K562 (cell line): Measurements from ENCODE around the gene SETDB1.

Experiments
- CREB1 ChIP-seq, 2 experiments: sonication (generic) in 1 of 2; formaldehyde crosslinking in 1 of 2; IDR thresholded peaks; 2 replicates each; pipeline versions ENCODE4 v1.6.1 to v1.8.0; 2012 to 2022; ENCODE audit warnings: inconsistent platforms in 1 of 2, mild to moderate bottlenecking in 1 of 2, missing genetic modification reagents in 1 of 2, moderate library complexity in 1 of 2
- EZH2 ChIP-seq: IDR thresholded peaks from 2 replicates; pipeline ENCODE4 v1.6.1; 2012; ENCODE audit warnings: low read depth, mild to moderate bottlenecking, inconsistent platforms, low read length, borderline replicate concordance
- GATA2 ChIP-seq: sonication (generic); formaldehyde crosslinking; IDR thresholded peaks from 2 replicates; pipeline ENCODE4 v1.4.0; 2020; ENCODE audit warnings: mild to moderate bottlenecking, missing genetic modification reagents
- KDM5B ChIP-seq: fragments of 200-600 bp; sonication (generic); IDR thresholded peaks from 2 replicates; pipeline ENCODE4 v1.6.1; 2012; ENCODE audit warnings: low read depth, mild to moderate bottlenecking, moderate library complexity, low read length, control low read depth, inconsistent platforms; ENCODE audit not compliant: insufficient replicate concordance
- RBM39 ChIP-seq: fragments of 200-400 bp; formaldehyde crosslinking; optimal IDR thresholded peaks from 2 replicates; pipeline ENCODE3; 2018; ENCODE audit warnings: low read depth, low read length
- TBP ChIP-seq: optimal IDR thresholded peaks from 2 replicates; pipeline ENCODE3; 2011; ENCODE audit warnings: low read depth, low read length, improper control_type of control experiment
- ZC3H4 ChIP-seq: sonication (generic); formaldehyde crosslinking; IDR thresholded peaks from 2 replicates; pipeline ENCODE4 v1.9.0; 2021; ENCODE audit warnings: missing genetic modification reagents, borderline replicate concordance
- ZNF253 ChIP-seq: fragments of 250-450 bp; sonication (Bioruptor Pico); conservative IDR thresholded peaks from 2 replicates; pipeline ENCODE4 v1.6.1; 2021; ENCODE audit warnings: mild to moderate bottlenecking
- TF ChIP-seq, protein P1 (sequence below), 2 experiments: IDR thresholded peaks; 2 replicates each; pipeline ENCODE4 v1.6.1; 2011; ENCODE audit warnings: borderline replicate concordance in 1 of 2, control low read depth in 1 of 2, low read depth in 1 of 2, low read length in 1 of 2, mild to moderate bottlenecking in 1 of 2, mixed read lengths in 1 of 2, moderate library complexity in 1 of 2; ENCODE audit not compliant: insufficient read depth in 1 of 2, insufficient read length in 1 of 2, poor library complexity in 1 of 2, severe bottlenecking in 1 of 2; ENCODE audit errors: extremely low read depth in 1 of 2
- TF ChIP-seq, protein P2 (sequence below), 3 experiments: IDR thresholded peaks in 2 of 3; conservative IDR thresholded peaks in 1 of 3; 2 replicates each; pipeline ENCODE4 v1.5.1; 2011 to 2012; ENCODE audit warnings: low read length in 3 of 3, mild to moderate bottlenecking in 3 of 3, control low read depth in 2 of 3, improper control_type of control experiment in 1 of 3, inconsistent platforms in 1 of 3, low read depth in 1 of 3, mixed read lengths in 1 of 3, moderate library complexity in 1 of 3; ENCODE audit not compliant: insufficient read depth in 2 of 3
- TF ChIP-seq, protein P3 (sequence below), 2 experiments: fragments of 450-650 bp in 1 of 2; sonication (generic) in 1 of 2; formaldehyde crosslinking in 1 of 2; IDR thresholded peaks in 1 of 2; conservative IDR thresholded peaks in 1 of 2; 2 replicates each; pipeline versions ENCODE4 v1.6.1 to v1.8.1; 2016 to 2023; ENCODE audit warnings: mild to moderate bottlenecking in 2 of 2, moderate library complexity in 2 of 2, inconsistent platforms in 1 of 2, missing genetic modification reagents in 1 of 2

- TF ChIP-seq, protein P1, sequence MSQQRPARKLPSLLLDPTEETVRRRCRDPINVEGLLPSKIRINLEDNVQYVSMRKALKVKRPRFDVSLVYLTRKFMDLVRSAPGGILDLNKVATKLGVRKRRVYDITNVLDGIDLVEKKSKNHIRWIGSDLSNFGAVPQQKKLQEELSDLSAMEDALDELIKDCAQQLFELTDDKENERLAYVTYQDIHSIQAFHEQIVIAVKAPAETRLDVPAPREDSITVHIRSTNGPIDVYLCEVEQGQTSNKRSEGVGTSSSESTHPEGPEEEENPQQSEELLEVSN (IDR thresholded peaks at IDR 0.05; ENCODE audit: borderline replicate concordance in 1 of 2, extremely low read depth in 1 of 2, insufficient read depth in 1 of 2, insufficient read length in 1 of 2, low read depth in 1 of 2, low read length in 1 of 2, poor library complexity in 1 of 2, severe bottlenecking in 1 of 2) = no peak
- TF ChIP-seq CREB1 (IDR thresholded peaks at IDR 0.05) = no peak
- TF ChIP-seq CREB1 (CRISPR knock-in tag; IDR thresholded peaks at IDR 0.05) = no peak
- TF ChIP-seq EZH2 = no peak
- TF ChIP-seq RBM39 = no peak
- TF ChIP-seq, protein P2, sequence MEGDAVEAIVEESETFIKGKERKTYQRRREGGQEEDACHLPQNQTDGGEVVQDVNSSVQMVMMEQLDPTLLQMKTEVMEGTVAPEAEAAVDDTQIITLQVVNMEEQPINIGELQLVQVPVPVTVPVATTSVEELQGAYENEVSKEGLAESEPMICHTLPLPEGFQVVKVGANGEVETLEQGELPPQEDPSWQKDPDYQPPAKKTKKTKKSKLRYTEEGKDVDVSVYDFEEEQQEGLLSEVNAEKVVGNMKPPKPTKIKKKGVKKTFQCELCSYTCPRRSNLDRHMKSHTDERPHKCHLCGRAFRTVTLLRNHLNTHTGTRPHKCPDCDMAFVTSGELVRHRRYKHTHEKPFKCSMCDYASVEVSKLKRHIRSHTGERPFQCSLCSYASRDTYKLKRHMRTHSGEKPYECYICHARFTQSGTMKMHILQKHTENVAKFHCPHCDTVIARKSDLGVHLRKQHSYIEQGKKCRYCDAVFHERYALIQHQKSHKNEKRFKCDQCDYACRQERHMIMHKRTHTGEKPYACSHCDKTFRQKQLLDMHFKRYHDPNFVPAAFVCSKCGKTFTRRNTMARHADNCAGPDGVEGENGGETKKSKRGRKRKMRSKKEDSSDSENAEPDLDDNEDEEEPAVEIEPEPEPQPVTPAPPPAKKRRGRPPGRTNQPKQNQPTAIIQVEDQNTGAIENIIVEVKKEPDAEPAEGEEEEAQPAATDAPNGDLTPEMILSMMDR (IDR thresholded peaks at IDR 0.05 in 2 of 3, conservative IDR thresholded peaks at IDR 0.05 in 1 of 3; ENCODE audit: insufficient read depth in 2 of 3, low read depth in 1 of 3, low read length in 3 of 3) = no peak
- TF ChIP-seq, protein P3, sequence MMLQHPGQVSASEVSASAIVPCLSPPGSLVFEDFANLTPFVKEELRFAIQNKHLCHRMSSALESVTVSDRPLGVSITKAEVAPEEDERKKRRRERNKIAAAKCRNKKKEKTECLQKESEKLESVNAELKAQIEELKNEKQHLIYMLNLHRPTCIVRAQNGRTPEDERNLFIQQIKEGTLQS (IDR thresholded peaks at IDR 0.05) = no peak
- TF ChIP-seq, protein P3 (CRISPR knock-in tag; conservative IDR thresholded peaks at IDR 0.05) = no peak
- no peak for TF ChIP-seq ZC3H4 (CRISPR knock-in tag)
- TF ChIP-seq ZNF253 = no peak
- no peak for TF ChIP-seq GATA2 (CRISPR knock-in tag)
- no peak for TF ChIP-seq KDM5B
- TF ChIP-seq TBP = no peak
These were observed 2.1 kb downstream of the SETDB1 start for GRCh38 chr1:150928286-150928685.
